Ascending aorta (tissue), 2 donors: ENCODE results near the gene ORMDL2. TPM values are rescaled to one million over a fixed set of nuclear protein-coding genes. Genes with fewer than 3 reads are reported as not detected.
A peak's percentile ranks its signal among the peaks of the same experiment; 100 is the strongest.

Experiments
- DNase-seq, 2 donors: peaks; one replicate each; pipeline ENCODE4 v3.0.0-alpha.2; 2019; ENCODE audit warnings: low spot score in 2 of 2
- H3K27ac ChIP-seq, 2 donors: fragments of 200-600 bp; sonication (generic); one replicate each; pipeline ENCODE4 v1.5.1; 2016 to 2017; ENCODE audit warnings: mild to moderate bottlenecking in 1 of 2
- H3K27me3 ChIP-seq: fragments of 200-600 bp; sonication (generic); one replicate; pipeline ENCODE4 v1.5.1; 2017
- H3K36me3 ChIP-seq, 2 donors: fragments of 200-600 bp; sonication (generic); one replicate each; pipeline ENCODE4 v1.5.1; 2016
- H3K4me1 ChIP-seq, 2 donors: fragments of 200-600 bp; sonication (generic); one replicate each; pipeline ENCODE4 v1.5.1; 2016 to 2017; ENCODE audit warnings: mild to moderate bottlenecking in 1 of 2
- H3K4me3 ChIP-seq, 2 donors: fragments of 200-600 bp; sonication (generic); one replicate each; pipeline ENCODE4 v1.5.1; 2016 to 2017; ENCODE audit warnings: mild to moderate bottlenecking in 1 of 2
- H3K9me3 ChIP-seq, 2 donors: fragments of 200-600 bp; sonication (generic); one replicate each; pipeline ENCODE4 v1.5.1; 2016
- CTCF ChIP-seq, 3 experiments: fragments of 200-600 bp in 2 of 3; fragments of 450-650 bp in 1 of 3; sonication (generic) in 2 of 3; IDR thresholded peaks; one replicate each; pipeline ENCODE4 v1.5.1; 2016 to 2019; ENCODE audit warnings: antibody characterized with exemption in 3 of 3, mild to moderate bottlenecking in 1 of 3, moderate library complexity in 1 of 3
- intact Hi-C: fragments of 100-400 bp; cut with DNase I; formaldehyde crosslinking; loops from one replicate; pipeline ENCODE4 v1.15.1; 2023
- total RNA-seq: library from RNA; depleted of rRNA; stranded (reverse); fragments of >200 nt; gene quantifications from one replicate; pipeline ENCODE4 v1.1.0, GENCODE V29; 2016

ORMDL2 gene
- total RNA-seq, 1 donor from 2014 or later: 13.8 TPM

DNA sequence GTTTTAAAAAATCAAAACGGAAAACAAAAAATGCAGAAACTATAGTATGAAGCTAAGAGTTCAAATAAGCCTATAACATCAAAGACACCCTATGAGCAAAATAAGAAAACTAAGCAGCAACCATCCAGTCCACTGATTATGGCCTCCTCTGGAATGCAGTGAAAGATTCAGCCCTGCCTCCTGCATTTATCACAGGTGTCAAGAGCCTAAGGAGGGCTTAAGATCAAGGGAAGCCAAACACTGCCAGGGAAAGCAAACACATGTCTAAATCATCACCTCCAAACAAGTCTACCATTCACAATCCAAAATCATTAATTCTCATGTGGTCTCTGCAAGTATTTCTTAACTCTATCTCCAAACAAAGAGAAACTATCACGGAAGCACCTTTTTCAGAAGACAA, 28.7 kb upstream of the ORMDL2 start:
- H3K36me3 ChIP-seq: peaks cover 60 to 79% of the 10 kb centered on the region in 2 donors

GRCh38 chr12:55789893-55790292, 27.9 kb upstream of the ORMDL2 start:
- H3K36me3 ChIP-seq: peaks cover 62 to 80% of the 10 kb centered on the region in 2 donors

More for the DNA sequence above, 28.7 kb upstream of the ORMDL2 start:
- DNase-seq: no peak
- Histone ChIP-seq H3K4me3 (no peak overlapping the region), H3K27me3 (no peaks in the 10 kb centered on the region), H3K9me3 (no peaks in the 10 kb centered on the region), H3K27ac (no peak overlapping the region), H3K4me1 (no peaks in the 10 kb centered on the region)
- no peak for TF ChIP-seq CTCF (IDR thresholded peaks at IDR 0.05)
- intact Hi-C loops: no loop called here

DNA sequence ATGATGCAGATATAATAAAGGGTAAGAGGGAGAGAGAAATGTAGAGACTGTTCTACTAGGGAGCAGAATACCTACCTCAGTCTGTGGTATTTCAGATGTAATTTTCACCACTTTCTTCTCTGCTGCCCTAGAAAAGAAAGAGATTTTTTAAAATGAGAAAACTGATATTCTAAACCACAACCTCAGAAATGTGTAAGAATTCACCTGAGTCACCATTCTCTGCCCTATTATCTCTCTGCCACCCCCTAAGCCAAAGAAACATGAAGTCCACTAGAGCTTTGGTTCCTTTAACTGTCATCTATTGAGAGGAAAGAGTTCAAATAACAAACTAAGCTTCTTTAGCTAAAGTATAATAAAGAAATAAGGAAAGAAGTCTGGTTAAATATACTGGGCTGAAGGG, 21.9 kb upstream of the ORMDL2 start:
- no peak for DNase-seq
- no peak overlapping the region for H3K4me3 ChIP-seq
- intact Hi-C loops: no loop called here
- TF ChIP-seq CTCF (IDR thresholded peaks at IDR 0.05): no peak
- H3K27ac ChIP-seq: no peak overlapping the region
- no peaks in the 10 kb centered on the region for H3K4me1 ChIP-seq
- no peaks in the 10 kb centered on the region for H3K9me3 ChIP-seq
- H3K36me3 ChIP-seq: peaks cover 48 to 86% of the 10 kb centered on the region in 2 donors
- H3K27me3 ChIP-seq: no peaks in the 10 kb centered on the region

More at GRCh38 chr12:55789893-55790292, 27.9 kb upstream of the ORMDL2 start:
- intact Hi-C loops: no loop called here
- Histone ChIP-seq H3K4me3 (no peak overlapping the region), H3K27ac (no peak overlapping the region), H3K27me3 (no peaks in the 10 kb centered on the region), H3K4me1 (no peaks in the 10 kb centered on the region), H3K9me3 (no peaks in the 10 kb centered on the region)
- DNase-seq: no peak
- no peak for TF ChIP-seq CTCF (IDR thresholded peaks at IDR 0.05)

GRCh38 chr12:55797068-55797467, 20.8 kb upstream of the ORMDL2 start:
- no peak for DNase-seq
- peaks cover 46 to 93% of the 10 kb centered on the region in 2 donors for H3K36me3 ChIP-seq
- TF ChIP-seq CTCF (IDR thresholded peaks at IDR 0.05): peak in 1 of 3 experiments; percentile 49

DNA sequence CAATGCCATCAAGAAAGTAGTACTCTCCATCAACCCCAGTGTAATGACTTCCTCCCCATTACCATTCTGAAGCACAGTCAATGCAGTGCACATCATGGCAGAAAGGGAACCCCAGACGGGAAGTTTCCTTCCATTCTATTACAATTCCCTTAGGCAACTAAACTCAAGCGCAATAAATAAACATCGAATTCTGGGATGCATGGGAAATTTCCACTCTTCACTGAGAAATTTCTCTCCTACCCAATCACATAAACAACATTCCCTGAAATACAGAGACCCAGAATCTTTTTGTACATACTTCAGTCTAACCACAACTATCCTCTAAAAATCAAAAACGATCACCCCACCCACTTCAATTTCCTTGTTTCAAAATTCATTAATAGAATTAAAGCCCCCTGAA, 20.3 kb upstream of the ORMDL2 start:
- intact Hi-C loops: loop anchor here (1.0 kb wide), 1 partner anchor 59 kb away; no protein-coding TSS in a partner anchor

More at GRCh38 chr12:55797068-55797467, 20.8 kb upstream of the ORMDL2 start:
- intact Hi-C loops: loop anchor here (1.0 kb wide), 1 partner anchor 59 kb away; no protein-coding TSS in a partner anchor
- H3K27ac ChIP-seq: no peak overlapping the region
- no peaks in the 10 kb centered on the region for H3K9me3 ChIP-seq
- H3K27me3 ChIP-seq: no peaks in the 10 kb centered on the region
- H3K4me1 ChIP-seq: no peaks in the 10 kb centered on the region
- H3K4me3 ChIP-seq: no peak overlapping the region

More for the DNA sequence above, 20.3 kb upstream of the ORMDL2 start:
- H3K27ac ChIP-seq: no peak overlapping the region
- no peaks in the 10 kb centered on the region for H3K4me1 ChIP-seq
- H3K27me3 ChIP-seq: no peaks in the 10 kb centered on the region
- DNase-seq: no peak
- no peaks in the 10 kb centered on the region for H3K9me3 ChIP-seq
- TF ChIP-seq CTCF (IDR thresholded peaks at IDR 0.05): no peak
- no peak overlapping the region for H3K4me3 ChIP-seq
- peaks cover 46 to 96% of the 10 kb centered on the region in 2 donors for H3K36me3 ChIP-seq
